Left renal cortex interstitium (tissue), 4 donors: ENCODE measurements around the gene GPATCH2. TPM values are rescaled to one million over a fixed set of nuclear protein-coding genes. Genes with fewer than 3 reads are reported as not detected.
"Not testable (repeated sequence)": the region's sequence is repeated elsewhere in the genome, so short reads cannot be mapped to it uniquely, and the experiment has no call there.

Experiments
- DNase-seq, 4 donors: peaks; one replicate each; pipeline ENCODE4 v3.0.0-alpha.2; 2013; ENCODE audit warnings: low read depth in 4 of 4, low spot score in 2 of 4, missing footprints in 1 of 4
- polyA plus RNA-seq, 4 donors: library from polyadenylated mRNA; unstranded; fragments of 120-200 nt; gene quantifications; one replicate each; pipeline ENCODE4 v1.2.1, GENCODE V29; 2013; ENCODE audit not compliant: insufficient read length in 4 of 4

The GPATCH2 gene
- polyA plus RNA-seq, 4 donors, result 24.0 to 27.8 (median 25.2) TPM

DNA sequence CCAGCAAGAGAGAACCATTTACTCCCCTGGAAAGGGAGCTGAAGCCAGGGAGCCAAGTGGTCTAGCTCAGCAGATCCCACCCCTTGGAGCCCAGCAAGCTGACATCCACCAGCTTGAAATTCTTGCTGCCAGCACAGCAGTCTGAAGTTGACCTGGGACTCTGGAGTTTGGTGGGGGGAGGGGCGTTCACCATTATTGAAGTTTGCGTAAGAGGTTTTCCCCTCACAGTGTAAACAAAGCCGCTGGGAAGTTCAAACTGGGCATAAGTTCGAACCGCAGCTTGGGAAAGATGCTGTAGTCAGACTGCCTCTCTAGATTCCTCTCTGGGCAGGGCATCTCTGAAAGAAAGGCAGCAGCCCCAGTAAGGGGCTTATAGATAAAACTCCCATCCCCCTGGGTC is 251.1 kb downstream of the GPATCH2 start:
- not testable (repeated sequence) for DNase-seq

DNA sequence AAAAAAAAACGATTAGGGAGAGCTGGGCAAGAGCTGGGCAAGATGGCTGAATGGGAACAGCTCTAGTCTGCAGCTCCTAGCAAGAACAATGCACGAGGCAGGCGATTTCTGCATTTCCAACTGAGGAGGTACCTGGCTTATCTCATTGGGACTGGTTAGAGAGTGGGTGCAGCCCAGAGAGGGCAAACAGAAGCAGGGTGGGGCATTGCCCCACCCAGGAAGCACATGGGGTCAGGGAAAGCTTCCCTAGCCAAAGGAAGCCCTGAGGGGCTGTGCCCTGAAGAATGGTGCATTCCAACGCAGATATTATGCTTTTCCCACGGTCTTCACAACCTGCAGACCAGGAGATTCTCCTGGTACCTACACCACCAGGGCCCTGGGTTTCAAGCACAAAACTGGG is 251.6 kb downstream of the GPATCH2 start:
- no peak for DNase-seq

Other genes with a start within 250 kb of the GPATCH2 start
- 10 to 100 TPM; 11.6 to 14.9 (median 14.4) TPM for gene SPATA17, start 254 bp upstream of the GPATCH2 start, polyA plus RNA-seq